SKM-1 (cell line): ENCODE measurements around the gene NIM1K.
"Not testable (repeated sequence)": the region's sequence is repeated elsewhere in the genome, so short reads cannot be mapped to it uniquely, and the experiment has no call there.

Experiments used
- DNase-seq: peaks from one replicate; lab custom pipeline; 2025; ENCODE audit not compliant: unreplicated experiment; lab: John Stamatoyannopoulos, UW

NIM1K gene

DNA sequence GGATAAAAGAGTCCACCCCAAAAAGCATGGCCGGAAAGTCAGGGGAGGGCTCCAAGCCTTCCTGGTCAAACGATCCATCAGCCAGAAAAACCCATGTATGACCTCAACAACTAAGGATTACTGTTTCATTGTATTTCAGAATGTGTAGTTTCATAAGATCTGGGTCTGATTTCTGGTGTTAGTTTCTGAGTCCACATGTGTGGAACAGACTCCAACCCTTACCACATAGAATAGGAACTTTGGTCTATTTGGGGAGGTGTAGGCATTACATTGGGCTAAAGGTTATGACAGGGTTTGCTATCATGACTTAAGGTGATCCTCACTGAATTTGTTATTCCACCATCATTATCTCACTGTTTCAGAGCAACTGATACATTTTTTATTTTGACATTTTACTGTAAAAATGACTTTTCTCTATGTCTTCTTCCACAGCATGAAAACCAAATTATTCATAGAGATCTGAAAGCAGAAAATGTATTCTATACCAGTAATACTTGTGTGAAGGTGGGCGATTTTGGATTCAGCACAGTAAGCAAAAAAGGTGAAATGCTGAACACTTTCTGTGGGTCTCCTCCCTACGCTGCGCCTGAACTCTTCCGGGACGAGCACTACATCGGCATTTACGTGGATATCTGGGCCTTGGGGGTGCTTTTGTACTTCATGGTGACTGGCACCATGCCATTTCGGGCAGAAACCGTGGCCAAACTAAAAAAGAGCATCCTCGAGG lies 87.7 kb downstream of the NIM1K start:
- DNase-seq = no peak

DNA sequence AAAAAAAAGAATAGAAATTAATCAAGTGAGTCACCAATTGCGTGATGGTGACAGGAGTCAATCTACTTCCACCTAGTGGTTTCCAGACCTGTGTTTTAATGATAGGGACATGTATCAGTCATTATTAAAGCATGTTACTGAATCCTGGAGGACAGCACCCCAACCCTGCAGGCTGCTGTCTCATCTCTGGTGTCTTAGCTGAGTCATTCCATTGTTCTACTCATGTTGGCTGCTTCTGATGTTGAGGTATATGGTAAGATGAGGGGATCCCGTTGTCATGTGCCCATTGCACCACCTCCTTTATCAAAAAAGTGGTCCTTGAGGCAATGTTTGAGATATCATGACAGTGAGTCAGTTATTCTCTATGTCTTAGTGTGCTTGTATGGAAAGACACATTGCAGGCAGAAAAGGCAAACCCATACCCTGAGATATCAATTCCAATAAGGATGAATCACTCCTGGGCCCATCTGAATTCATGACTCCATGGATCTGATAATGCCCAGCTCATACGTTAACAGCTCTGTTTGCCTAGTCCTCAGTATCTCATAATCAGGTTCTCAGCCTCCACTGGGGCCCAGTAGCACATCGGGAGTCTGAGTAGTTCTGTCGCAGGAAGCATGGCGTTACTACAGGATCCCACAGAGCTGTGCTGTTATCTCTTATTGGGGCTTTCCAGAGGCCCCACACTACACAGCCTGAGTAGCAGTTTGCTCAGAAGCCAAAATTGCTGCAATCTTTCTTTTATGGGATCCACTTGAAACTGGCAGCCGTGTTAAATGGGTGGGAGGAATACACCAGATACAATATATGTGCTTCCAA lies 90.0 kb downstream of the NIM1K start:
- no peak for DNase-seq

DNA sequence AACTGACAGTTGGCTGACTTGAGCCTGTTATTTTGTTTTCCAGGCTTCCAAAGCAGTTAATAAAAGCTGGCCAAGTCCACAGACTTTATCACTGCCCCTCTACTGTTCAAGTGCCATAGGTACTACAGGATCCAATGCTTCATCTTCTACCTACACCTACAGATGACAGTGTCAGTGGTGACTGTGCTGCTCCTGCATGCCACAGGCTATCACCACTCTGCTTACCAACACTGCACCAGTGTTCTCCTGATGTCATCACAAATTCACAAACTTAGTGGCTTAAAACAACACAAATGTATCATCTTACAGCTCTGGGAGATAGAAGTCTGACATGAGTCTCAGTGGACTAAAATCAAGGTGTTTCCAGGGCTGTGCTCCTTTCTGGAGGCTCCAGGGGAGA lies 94.6 kb downstream of the NIM1K start:
- no peak for DNase-seq

DNA sequence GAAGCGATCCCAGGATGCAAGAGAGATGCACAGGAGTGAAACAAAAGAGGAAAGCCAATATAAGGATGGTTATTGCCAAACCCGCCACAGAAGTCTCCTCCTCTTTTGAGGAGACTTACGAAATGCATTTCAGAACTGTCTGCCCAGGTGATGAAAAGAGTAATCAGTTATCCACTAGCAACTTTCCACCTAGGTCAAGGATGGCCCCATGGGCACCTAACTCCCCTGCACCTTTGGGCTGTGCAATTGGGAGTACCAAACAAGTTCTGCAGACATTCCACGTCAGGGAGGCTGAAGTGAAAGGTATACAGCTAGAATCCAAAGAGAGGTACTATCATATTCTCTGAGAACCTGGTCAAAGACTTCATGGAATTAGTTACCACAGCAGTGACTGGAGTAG lies 95.5 kb downstream of the NIM1K start:
- DNase-seq = no peak

DNA sequence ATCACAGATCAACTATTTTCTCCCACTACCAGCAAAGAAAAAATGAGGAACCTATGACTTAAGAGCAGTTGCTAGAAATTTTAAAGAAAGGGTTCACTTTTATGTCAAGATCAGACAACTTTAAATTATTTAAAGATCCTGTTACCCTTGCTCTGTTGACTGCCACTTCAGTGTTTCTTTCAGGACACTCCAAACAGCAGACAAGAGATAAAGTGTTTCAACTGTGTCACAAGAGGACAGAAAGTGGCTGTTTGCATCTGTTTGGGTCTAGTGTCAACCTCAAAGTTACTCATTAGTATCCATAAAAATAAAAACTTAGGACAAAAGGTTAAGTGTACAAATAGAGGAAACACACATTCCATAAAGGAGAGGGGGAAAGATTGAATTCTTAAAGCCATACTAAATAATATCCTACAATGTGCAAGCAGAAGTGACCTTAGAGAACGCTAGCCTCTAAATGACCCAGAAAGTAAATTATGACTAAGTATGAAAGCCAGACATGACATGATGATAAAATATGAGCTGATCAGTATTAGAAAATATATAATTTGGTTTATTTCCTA lies 96.3 kb downstream of the NIM1K start:
- DNase-seq = no peak

DNA sequence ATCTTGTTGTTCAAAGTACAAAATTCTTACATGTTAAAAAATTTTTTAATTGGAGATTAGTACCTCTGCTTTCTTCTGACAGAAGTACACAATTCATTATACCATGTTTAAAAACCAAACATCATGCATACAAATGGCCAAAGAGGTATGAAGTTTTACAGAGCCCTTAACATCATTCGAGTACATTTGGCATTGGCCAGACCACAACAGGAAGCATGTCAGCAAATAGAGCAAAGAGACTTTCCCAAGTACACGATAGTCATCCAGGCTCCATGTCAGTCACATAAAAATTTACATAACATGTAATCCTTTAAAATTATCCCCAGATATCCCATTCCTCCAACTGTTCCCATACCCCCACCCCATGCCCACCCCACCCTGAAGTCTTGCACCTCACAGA lies 98.7 kb downstream of the NIM1K start:
- no peak for DNase-seq

DNA sequence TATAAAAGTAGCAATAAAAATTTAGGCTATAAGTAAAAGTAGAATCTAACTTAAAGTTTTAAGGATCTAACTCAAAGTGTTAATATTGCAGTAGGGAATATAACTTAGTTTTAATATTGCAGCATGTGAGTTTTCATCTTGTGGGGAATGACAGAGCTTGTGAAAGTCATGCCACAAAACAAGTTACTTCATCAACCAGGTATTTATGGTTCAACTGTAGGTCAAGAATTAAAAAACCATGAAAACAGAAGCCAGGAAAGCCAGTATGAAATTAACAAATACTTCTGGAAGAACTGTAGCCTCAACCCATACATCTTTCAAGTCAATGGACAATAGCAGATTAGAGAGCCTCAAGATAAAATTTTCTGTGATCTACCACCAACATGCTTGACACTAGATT lies 102.2 kb downstream of the NIM1K start:
- DNase-seq = no peak

DNA sequence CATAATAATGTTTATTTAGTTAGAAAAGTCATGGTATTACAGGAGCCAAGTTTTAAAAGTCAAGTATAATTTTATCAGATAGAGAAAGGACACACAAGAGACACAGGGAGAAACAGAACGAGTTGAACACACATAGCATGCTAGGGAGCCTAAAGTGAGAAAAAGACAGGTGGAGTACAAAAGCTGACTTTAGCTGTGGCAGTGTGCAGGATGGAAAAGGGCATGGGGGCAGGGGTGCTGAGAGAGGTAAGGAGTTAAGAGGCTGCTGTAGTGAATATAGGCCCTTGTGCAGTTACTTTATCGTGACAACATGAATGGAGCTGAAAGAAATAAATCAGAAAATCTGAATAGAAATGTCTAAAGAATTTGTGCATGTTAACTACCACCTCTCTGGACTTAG lies 103.2 kb downstream of the NIM1K start:
- DNase-seq = no peak

DNA sequence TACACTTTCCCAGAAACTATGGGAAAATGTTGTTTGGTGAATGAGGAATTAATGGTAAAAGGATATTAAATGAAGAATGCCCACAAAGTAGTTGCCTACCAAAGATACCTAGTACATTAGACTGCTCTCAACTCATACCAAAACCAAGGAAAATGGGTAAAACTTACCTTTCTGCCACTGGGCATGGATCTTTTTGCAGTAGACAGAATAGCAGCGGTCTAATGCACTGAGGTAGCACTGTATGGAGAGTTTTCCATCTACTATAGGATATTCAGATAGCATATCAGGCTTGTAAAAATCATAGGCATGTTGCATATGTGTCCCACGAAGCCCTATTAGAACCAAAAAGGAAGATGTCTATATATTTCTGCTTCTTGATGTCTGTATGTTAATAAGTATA lies 104.8 kb downstream of the NIM1K start:
- no peak for DNase-seq

DNA sequence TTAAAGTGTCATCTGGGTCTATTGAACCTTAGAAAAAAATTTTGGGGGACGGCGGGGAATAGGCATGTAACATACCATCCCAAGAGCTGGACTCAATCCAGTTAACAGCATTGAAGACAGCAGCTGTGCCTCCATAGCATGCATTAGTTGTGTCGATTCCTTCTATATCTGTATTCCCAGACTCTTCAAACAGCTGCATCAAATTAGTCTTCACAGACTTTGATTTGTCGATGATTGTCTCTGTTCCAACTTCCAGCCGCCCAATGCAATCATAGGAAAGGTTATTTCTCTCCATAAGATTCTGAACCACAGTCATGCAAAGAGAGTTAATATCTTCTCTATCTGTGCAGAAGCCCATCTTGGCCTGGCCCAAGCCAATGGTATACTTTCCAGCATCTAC lies 106.4 kb downstream of the NIM1K start:
- DNase-seq = no peak

DNA sequence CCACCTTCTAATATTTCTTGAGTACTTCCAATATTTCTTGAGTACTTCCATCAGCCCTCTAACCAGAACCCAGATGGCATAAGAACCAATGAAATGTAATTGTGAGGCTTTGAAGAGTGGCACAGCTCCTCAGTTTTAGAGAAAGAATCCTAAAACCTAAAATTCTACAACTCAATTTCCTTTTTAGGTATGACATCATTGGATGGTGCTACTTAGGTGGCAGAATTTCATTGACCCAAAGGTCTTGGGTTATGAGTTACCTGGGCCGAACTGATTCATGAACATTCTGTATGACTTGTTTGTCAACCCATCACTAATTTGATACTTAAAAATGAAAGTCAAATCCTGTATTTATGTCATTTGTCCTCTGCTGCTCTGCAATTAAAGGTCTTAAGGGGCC lies 108.1 kb downstream of the NIM1K start:
- no peak for DNase-seq

DNA sequence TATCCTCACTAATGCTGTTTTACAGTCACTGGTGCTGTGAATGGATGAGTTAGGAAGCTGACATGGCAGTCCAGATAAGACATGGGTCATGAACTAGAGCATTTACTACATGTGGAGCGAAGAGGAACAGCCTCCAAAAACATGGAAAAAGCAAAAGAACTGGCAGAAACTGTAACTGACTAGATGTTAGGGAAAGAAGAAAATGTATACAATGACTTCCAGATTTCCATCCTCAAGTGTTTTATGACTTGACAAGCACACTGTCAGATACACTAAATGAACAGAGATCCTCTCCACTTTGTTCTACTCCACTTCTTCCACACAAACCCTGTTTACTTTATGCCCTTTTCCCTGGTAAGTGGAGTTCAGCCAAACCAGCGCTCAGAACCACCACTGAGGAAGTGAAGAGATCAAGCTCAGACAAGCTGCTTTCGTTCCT lies 109.6 kb downstream of the NIM1K start:
- no peak for DNase-seq

DNA sequence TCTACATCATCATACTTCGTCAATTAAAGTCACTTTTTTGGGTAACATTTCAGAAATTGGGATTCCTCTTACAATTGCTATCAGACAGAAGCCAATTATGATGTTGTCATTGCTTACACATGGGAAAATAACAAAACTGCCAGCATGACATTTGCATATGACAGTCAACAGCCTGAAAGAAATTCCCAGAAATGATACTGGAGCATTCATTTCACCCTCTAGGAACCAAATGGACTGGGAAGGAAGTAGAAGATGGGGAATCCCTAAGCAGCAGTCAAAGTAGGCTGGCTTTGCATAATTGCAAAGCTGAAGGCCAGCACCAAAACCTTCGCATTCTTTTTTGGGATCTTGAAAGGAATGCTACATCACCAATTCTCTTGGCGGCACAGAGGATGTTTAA lies 110.5 kb downstream of the NIM1K start:
- no peak for DNase-seq

DNA sequence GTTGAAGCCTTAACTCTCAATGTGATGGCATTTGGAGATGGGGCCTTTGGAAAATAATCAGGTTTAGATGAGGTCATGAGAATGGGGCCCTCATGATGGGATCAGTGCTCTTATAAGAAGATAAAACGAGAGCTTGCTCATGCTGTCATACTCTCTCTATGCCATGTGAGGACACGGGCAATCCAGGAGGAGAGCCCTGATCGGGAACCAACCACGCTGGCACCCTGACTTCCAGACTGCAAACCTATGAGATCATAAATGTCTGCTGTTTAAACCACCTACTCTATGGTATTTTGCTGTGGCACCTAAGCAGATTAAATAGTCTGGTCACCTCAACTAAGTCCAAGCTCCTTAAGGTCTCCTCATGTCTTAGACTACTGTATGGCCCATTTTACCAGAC lies 111.2 kb downstream of the NIM1K start:
- DNase-seq = no peak

DNA sequence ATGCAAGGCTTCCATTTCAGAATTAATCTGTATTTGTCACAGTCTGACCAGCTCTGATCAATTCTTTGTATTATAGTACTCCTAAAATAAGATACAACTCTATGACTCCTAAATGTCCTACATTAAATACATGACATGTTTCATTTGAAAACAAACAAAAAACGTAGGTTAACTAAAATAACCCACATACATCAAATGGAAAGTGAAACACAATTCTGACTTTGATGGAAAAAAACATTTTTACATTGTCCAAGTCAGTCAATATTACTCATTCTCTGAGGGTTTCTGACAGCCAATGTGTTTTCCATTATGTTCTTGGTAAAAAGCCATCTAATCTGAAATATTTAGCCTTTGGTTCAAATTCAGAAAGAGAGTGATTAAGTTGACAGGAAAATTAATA lies 112.5 kb downstream of the NIM1K start:
- no peak for DNase-seq

DNA sequence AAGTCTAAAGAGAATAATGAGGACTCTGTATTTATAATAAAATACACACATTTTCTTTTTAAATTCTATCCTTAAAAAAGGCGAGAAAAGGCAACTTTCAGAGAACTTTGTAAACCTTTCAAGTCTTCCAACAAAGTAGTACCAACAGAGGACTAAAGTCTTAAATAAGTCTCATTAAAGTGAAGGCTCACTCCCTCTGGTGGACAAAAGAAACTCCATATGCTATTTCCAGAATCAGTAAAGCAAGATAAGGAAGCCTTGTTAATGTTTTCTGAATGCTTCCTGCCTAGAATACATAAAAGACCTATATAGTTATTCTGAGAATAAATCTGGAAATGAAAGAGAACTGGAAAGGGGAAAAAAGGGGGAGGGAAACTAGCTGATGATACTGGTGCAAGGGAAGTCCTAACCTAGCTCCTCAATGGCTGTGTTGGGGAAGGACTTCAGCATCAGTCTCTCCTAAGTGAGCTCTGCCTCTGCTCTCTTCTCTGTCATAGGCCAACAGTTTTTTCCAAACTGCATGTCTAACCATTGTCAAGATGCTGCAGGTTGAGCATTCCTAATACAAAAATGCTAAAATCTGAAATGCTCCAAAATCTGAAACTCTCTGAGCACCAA lies 114.0 kb downstream of the NIM1K start:
- DNase-seq = peak; percentile 49

DNA sequence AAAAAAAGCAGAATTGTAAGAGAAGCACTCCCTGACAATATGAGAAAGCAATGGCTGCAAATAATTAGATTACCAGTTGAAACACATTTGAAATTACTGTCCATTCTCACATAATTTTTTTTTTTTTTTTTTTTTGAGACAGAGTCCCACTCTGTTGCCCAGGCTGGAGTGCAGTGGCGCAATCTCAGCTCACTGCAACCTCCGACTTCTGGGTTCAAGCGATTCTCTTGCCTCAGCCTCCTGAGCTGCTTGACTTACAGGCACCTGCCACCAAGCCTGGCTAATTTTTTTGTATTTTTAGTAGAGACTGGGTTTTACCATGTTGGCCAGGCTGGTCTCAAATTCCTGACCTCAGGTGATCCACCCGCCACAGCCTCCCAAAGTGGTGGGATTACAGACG lies 114.9 kb downstream of the NIM1K start:
- not testable (repeated sequence) for DNase-seq

DNA sequence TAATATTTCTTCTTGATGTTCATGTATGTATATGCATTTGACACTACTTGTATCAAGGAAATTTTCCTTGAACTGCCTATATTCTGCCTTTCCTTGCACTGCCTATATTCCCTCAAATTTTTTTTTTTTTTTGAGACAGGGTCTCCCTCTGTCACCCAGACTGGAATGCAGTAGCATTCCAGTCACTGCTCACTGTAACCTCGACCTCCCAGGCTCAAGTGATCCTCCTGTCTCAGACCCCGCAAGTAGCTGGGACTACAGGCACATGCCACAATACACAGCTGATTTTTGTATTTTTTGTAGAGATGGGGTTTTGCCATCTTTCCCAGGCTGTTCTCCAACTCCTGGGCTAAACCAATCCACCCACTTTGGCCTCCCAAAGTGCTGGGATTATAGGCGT lies 117.1 kb downstream of the NIM1K start:
- DNase-seq = no peak

DNA sequence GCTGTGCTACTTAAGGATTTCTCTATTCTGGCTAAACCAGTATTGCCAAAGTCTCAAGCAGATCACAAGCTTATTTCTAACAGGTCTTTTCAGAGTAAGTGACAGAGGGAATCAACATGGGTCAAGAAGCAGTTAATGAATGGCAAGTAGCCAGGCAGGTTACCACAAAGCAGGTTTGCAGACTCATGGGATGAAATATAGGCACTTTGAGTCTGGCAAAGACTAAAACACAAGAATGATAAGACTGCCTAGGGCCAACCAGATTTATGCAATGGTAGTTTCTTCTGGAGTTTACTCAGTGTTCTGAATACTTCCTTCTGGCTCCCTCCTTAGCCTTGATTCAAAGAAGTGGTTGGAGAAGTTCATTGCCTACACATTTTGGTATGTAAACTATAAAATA lies 117.6 kb downstream of the NIM1K start:
- DNase-seq = no peak

DNA sequence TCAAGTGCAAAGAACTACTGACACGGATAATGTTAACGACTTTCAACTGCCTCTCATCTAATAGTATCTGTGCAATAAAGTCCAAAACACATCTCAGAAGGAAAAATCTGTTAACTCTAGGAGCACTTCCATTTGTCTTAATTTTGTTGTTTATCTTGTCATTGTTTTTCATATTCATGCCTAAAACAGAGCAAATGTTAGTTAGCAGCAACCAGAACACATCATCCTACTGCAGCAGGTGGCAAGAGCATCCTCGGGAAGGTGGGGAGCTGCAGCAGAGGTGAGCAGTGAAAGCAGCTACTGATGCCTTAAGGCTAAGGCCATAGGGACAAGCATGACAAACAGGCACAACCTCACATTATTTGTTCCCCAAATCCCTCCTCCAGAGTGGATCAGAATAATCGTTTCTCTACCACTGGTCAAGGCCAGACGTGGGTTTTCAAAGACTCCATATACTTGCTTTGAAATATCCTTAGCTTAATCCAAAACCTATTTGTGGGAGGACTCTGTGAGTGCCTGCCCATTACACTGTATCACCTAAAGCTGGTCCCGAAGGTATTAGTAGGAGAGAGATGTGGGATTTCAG lies 120.1 kb downstream of the NIM1K start:
- no peak for DNase-seq

DNA sequence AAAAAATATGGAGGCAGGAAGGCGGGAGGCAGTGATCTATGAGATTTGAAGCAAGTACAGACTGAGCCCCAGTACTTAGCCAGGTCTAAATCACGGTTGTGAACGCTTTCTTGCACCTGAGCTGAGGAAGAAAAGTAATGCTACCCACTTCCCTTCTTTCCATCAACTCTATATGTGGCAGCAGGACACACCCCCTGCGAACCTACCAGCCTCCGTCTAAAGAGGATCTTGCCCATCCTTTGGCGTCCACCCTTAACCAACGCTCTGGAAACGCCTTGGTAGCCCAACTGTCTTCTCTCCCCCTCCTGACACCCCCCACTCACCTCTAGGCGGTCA lies 120.6 kb downstream of the NIM1K start:
- DNase-seq = peak; percentile 17
